Ramos (cell line): ENCODE results near the gene MXRA8.
"Not testable (repeated sequence)": the region's sequence is repeated elsewhere in the genome, so short reads cannot be mapped to it uniquely, and the experiment has no call there.

Experiments used
- in situ Hi-C: fragments of 300-500 bp; cut with MboI; formaldehyde crosslinking; loops from one replicate; pipeline ENCODE4 v1.14.3; 2022; ENCODE audit warnings: low sequenced_read_pairs; ENCODE audit not compliant: unreplicated experiment

The MXRA8 gene

DNA sequence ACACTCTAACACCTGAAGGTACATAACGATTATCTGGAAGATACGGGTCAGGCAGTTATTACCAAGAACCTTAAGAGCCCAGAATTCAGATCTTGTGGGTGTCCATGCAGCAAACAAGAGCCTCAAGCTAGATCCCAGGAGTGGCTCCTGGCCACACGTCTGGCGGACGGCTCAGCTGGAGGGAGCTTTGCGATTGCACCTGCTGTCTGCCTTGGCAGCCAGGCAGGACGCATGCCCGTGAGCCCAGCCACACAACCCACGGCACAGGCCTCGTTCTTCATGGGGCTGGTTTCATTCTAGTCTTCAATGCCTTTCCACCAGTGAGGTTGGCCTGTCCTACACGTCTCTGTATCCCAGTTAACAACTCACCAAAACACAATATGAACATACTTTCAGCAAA is 35.1 kb upstream of the MXRA8 start:
- in situ Hi-C loops, result no loop called here

DNA sequence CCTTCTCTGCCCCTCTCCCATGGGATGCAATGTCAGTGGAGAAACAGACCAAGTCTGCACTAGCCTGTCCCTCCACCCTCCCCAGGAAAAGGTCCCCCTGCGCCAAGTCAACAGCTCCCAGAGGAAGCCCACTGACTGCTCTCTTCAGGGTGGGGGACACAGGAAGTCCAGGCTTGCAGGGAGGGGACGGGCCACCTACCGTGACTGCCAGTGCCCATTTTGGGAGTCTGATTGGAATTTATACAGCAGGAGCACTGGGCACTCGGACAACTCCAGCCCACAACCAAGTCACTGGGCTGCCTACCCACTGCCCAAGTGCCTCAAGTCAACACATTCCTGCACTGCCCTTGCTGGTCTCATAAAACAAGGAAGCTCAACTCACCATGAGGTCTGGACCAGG is 34.7 kb upstream of the MXRA8 start:
- in situ Hi-C loops, result no loop called here

DNA sequence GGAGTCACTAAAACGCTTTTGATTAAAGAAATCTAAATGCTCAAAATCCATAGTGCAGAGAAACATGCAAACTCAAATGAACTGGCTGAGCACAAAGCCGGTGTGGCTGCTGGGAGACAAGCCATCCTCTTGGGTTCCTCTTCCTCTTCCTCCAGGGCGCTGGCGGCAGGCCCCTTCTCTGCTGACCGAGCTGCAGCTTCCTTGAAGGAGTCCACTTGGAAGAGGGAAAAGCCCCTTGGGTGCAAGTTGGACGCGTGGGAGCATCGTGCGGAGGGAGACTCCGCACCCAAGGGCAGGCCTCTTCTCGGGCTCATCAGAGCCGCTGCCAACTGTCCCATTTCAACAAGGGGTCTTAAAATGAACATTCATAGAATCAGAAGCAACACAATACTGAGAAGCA is 32.9 kb upstream of the MXRA8 start:
- in situ Hi-C loops, result no loop called here

DNA sequence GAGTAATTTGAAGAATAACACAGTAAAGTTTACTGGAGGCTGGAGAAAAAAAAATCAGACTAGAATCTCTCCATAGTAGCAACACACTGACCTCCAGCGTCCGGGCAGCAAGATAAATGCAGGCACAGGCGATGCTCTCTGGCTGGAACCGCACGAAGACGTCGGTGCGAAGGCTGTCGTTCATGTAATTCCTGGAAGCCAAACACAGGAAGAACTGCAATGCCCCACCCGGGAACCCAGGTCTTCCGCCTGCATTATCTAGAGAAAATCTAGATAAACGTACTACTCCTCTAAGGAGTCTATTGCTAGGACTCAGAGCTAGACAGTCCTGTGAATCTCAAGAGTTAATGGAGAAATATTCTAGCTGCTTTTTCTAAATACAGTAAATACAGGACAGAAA is 32.3 kb upstream of the MXRA8 start:
- in situ Hi-C loops, result no loop called here

DNA sequence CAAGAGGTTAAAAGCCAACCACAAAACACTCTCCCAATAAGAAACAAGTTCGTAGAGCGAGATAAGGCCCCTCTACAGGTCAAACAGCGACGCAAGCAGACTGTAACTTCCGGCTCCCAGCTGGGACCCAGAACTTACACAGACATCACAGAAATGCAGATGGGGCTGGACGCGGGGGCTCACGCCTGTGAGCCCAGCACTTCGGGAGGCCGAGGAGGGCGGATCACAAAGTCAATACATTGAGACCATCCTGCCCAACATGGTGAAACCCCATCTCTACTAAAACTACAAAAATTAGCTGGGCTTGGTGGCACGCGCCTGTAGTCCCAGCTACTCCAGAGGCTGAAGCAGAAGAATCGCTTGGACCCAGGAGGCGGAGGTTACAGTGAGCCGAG is 29.7 kb upstream of the MXRA8 start:
- in situ Hi-C loops, result no loop called here

DNA sequence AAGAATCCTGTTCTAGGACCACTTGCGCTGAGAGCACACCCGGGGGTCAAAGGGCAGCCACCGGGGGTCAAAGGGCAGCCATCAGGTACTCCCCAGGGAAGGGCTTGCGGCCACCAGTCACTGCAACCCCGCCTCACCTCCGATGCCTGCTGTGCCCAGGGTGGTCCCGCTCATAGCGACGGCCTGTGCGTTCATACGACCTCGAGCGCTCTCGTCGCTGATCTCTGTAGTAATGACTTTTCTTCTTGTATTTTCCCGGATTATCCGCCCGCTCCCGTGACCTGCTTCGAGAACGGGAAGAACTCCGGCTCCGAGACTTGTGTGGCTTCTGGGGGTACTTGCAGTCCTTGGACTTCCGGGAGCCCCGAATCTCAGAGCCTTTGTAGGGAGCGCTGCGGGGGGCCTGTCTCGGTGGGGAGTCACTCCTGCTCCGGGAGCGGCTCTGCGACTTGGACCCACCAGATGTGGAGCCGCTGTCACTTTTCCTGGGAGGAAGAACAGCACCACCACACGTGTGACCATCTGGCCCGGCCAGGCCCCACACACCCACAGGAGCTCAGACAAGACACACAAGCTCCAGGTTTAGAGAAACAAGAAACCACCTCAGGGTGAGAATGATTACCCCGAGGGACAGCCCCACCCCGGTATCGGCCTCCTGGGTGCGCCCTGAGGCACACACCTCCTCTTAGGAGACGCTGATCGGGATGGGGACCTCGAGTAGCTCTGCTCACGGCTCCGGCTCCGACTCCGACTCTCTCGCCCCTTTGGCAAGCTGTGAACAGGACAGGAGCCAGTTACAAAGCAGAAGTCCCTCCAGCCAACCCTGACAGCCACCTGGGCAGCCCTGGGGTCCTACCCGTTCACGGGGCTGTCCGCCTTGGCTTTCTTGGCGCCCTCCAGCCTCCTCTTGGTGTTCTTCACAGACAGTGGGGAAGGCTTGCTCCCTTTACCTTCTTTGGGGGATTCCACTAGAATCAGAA is 29.0 kb upstream of the MXRA8 start:
- in situ Hi-C loops, result no loop called here

DNA sequence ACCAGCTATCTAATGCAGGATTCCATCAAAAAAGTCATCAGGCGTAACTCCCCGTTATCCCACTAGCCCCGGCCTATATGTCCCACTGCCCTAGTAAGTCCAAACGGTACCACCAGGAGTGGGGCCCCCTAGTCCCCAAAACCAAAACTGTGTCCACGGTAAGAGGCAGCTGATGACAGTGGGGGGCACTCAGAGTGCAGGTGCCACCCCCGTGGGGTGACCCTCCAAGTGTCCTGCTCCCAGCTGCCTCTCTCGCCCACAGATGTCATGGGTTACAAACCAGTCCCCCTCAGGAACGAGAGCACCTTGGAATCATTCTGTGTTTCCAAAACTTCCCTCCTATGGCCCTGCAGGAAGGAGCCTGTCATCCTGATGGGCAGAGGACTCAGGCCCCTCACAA is 27.6 kb upstream of the MXRA8 start:
- in situ Hi-C loops, result no loop called here

DNA sequence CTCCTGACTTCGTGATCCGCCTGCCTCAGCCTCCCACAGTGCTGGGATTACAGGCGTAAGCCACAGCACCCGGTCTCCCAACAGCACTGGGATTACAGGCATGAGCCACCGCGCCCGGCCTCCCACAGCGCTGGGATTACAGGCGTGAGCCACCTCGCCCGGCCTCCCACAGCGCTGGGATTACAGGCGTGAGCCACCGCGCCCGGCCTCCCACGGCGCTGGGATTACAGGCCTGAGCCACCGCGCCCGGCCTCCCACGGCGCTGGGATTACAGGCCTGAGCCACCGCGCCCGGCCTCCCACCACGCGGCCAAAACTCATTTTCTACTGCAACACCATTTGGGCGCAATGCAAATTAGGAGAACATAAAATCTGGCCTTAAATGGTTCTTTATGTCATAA is 27.0 kb upstream of the MXRA8 start:
- in situ Hi-C loops, result not testable (repeated sequence)

DNA sequence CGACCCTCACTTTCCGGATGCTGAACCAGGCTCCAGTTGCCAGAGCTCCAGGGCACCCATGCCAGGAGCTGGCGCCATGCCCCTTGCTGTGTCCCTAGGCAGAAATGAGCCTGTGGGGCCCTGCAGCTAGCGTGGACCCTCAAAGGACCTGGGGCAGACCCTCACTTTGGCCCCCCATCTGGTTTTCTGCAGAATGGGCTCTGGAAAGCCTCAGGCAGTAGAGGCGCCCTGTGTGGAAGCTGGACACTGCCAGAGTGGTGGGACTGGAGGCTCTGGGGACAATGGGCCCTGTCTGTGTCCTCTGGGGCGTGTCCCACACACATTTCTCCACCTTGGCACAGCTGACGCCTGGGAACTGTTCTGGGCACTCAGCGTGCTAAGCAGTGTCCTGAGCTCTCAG is 22.9 kb upstream of the MXRA8 start:
- in situ Hi-C loops, result no loop called here

DNA sequence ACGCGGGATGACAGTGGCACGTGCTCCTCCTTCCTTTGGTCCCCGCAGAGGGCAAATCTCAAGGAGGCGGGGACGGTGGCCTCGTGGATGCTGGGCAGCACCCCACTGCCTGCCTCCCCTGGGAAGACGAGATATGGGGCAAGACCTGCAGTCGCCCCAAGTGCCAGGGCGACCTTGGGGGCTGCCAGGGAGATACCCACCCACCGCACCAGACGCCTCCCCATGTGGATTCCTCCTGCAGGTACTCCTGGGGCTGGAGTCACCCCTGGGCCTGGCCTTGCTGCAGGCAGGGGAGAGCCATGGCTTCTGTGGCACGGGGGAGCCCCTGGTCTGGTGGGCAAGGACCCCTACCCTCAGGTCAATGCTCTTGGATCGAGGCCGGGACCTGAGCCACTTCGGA is 22.5 kb upstream of the MXRA8 start:
- in situ Hi-C loops, result no loop called here

DNA sequence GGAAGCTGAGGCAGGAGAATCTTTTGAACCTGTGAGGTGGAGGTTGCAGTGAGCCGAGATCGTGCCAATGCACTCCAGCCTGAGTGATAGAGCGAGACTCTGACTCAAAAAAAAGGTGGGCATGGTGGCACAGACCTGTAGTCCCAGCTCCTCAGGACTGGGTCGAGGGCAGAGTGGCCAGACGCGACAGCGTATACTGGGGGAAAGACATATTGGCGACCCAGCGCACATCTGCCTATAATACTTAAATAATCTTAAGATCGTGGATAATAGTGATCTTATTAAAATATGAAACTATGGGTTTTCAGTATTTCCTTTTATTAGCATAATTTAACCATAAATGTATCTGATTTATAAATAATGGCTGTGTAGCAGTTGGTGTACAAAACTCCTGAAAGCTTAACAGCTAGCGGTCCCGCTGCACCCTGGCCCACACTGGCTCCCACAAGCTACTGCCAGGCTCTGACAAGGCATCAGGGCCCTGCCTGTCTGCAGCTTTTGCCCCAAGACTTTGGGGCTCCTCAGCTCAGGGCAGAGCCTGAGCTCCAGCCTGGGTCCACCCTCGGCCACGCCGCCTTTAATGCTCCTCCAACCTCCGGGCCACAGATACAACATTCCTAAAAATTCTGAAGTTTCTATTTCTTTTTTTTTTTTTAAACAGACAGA is 19.3 kb upstream of the MXRA8 start:
- in situ Hi-C loops, result no loop called here

DNA sequence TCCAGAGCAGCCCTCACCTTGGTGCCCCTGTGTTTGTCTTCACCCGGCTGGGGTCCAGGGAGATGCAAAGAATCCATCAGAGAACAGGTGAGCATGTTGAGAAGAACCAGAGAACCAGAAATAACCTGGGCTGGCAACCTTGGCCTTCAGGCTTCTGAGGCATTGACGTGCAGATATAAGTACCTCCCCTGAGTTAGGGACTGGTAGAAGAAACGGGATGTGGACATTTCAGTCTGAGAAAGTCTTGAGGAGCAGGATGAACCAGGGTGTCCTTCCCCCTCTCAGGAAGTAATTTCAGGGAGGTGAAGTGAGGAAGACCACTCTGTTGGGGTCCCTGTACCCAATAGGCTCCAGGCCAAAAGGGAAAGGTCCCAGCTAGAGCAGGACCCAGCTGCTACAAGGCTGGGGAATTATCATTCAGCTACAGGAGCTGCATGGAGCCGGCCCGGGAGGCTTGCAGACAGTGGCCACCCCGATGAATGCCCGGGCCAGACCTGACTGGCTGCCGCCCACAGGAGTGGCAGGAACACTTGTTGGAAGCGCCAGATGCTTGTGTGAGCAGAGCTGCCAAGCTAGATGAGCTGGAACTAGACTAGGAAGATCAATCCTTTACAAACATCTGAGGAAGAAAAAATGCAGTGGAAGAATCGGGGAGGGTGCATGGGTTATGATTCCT is 18.3 kb upstream of the MXRA8 start:
- in situ Hi-C loops, result no loop called here

DNA sequence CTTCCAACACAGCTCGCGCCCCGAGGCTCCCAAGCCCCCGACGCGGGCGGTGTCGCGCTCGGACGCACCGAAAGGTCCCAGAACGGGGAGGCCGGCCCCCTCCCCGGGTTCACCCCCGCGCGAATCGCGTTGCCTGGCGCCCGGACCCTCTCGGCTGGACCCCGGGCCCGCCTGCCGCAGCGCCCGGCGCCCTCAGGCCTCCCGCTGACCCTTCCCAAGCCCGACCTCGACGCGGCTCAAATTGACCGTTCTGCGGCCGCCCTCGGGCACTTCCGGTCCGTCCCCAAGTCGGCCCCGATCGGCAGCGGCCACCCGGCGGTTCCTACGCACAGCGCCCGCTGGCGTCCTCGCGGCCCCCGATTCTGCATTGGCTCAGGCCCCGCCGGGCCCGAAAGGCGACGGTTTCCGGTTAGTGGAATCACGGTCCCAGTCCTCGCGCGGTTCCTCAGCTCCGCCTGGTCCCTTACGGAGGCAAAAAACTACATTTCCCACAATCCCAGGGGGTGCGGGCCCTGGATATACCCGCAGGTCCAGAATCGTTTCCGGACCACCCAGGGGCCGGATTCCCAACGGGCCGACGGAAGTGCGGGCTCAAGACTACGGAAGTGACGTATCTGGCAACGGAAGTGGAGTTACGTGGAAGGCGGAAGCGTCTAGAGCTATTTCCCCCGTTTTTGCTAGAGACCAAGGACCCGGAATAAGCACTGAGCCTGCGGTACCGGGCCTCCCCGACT is 16.7 kb upstream of the MXRA8 start, which contains the start of gene AURKAIP1:
TSS of gene AURKAIP1 (minus strand) at position 279 of the 734 bp plus-strand sequence. CDS start 451 bp downstream, outside the sequence.
- in situ Hi-C loops, result no loop called here

DNA sequence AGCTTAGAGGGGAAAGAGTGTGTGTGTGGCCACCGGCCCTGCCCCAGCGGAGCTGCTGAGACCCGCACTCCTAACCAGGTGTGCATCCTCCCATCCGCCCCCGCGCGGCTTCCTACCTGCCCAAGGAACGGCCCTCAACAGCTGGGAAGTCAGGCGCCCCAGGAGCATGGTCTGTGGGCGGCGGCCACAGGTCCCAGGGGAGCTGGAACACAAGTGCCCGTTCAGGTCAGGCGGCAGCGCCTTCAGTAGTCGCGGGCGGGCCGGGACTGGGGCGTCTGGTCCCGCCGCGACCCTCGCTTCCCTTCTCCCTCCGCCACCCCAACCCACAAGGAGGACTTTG is 16.2 kb upstream of the MXRA8 start:
- in situ Hi-C loops, result no loop called here

DNA sequence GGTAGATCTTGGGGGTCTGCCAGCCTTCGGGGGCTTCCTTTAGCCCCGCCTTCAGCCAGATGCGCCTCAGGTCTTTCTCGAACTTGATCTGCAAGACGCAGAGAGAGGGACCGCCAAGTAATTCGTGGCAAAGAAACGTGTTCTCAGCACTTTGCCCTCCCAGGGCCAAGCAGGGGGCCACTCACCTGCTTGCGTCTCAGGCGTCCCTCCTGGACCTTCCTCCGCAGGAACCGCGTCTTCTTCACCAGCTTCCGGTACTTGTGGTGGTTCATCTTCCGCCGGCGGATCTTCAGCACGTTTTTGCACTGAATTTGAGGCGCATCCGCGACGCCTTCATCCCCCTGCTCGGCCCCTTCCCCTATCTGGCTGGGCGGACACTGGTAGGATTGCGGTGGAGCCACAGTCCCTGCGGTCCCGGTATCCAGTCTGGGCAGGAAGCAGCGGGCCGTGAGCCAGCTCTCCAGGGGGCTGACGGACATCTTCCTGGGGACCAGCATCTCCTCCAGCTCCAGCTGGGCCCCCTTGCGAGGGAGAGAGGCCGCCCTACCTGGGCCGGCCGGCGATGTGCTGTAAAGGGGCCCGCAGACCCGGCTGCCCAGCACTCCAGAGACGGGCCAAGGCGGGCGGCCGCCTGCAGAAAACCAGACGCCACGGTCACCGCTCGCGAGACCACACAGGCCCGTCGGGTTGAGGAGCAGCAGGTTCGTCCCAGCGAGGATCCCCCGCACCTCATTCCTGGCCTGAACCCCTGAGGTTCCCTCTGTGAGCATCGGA is 15.6 kb upstream of the MXRA8 start:
- in situ Hi-C loops, result no loop called here

DNA sequence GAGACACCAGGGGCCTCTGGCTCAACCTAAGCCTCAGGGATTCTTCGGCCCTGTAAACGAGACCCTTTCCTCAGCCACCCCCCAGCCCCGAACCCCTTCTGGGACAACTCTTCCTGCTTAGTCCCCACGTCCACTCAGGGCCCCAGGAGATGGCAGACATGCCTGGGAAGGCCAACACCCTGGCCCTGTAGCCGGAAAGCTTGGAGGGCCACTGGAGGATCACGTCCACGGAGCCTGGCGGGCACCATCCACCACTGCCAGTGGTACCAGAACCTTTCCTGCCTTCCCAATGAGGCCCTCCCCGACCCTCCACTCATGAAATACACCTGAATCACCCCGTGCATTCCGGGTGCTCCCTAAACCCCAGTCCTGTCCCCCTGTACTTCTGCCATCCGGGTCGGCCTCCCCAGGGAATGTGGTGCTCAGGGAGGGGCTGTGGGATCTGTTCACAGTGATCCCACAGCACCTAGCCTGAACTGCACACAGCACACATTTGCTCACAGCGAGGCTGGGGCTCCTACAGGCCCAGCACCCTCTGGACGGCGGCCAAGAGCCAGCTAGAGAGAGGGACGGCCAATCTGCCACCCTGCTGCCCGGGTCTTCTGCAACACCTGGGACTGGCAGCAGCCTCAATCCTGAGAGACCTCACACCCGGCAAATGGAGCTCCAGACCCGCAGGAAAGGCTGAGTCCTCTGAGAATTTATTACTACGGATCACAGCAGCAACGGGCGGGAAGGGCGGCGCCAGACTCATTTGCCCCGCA is 14.9 kb upstream of the MXRA8 start:
- in situ Hi-C loops, result no loop called here

DNA sequence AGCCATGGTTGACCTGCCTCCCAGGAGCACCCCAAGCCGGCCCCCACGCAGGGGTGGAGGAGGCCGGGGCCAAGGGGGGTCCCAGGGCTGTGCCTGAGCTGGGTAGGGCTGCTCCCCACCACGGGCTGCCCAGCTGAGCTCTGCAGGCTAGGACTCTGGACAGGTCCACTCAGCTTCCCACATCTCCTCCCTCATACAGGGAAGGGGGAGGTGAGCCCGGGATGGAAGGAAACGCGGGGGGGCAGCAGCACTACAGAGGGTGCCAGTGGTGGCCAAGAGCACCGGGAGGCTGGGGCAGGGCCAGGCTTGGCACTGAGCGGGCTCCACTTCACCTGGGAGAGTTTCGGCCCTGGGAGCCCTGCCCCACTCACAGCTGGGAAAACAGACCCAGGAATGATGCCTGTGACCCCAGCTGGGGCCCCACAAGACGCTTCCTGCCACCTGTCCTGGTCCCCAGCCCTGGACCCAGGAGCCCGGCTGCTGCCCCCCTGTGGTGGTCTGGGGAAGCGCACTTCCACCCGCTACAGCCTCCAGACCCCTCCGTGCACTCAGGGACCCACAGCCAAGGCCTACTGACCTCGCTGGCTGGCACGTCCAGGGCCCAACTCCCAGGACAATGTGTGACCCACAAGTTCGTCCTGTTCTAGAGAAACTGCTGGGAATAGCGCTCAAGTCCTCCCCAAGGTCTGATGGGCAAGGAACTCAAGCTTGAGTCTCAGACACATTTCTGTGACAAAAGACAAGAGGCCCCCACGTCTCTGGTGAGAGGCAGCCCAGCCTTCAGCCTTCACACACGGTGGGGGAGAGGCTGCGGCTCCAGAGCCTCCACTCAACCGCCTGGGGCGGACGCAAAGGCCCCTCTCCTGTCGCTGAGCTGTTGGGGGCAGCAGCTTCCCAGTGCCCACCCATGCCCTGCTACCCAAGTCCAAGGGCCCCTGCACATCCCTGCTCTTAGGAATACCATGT is 13.7 kb upstream of the MXRA8 start:
- in situ Hi-C loops, result no loop called here

DNA sequence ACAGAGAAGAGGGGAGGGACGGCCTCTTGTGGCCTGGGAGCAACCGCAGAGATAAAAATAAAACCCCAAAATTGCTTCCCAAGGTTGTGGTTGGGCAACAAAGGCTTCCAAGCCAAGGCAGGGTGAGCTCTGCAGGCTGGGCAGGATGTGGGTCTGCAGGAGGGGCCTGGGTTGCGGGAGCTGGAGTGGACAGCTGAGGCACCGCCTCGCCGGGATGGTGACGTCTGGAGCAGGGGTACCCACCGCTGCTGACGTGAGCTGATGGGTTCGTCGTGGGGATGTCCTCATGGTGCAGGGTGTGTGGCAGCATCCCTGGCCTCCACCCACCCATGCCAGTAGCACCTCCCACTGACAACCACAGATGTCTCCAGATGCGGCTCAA is 13.0 kb upstream of the MXRA8 start:
- in situ Hi-C loops, result no loop called here
